Stimulated activated CD4-positive, alpha-beta T cell treated with anti-CD3 and anti-CD28 coated beads, TNF-alpha, amount 100 ng/mL, for 48 hours (primary cell): Measurements from ENCODE around the gene ARHGAP1.
A peak's percentile ranks its signal among the peaks of the same experiment; 100 is the strongest.

Experiments used
- DNase-seq, 3 donors: peaks; one replicate each; pipeline ENCODE4 v3.0.0-alpha.2; 2020; ENCODE audit warnings: low read depth in 3 of 3

ARHGAP1 gene

DNA sequence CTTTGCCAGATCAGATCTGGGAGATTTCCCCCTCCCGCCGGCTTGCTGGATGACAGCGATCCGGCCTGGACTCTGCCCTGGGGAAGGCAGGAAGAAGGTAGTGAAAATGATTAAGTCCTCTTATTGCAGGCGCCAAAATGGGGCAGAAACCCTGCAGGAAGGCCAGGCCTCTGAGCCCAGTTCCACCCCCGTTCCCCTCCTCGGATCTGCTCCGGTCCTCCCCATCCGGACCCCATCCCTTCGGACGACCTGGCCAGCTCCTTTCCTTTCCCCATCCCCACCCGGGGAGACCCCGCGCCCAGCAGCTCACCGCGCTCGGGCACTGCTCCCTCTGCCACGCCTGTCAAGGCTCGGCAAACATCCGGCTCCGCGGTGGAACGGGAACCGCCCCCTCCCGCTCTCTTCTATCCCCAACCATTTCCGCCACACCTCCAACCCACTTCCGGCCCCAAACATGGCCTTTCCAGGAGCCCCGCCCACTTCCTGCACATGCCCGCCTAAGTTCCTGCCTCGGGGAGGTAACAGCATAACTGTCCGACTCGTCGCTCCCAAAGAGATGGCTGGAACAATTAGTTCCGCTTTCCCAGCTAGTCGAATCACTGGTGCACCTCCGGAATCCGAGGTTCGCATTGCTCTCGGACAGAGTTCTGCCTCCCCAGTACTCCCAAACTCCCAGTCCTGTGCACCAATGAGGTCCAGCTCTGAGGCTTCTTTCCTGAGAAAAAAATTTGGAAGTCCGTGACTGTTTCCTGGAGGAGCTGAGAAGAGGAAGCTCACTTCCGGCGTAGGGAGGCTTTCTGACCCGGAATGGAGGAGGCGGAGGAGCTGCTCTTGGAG is at the start of gene ARHGAP1, which contains the start of gene ZNF408:
ARHGAP1 (minus strand) TSS at position 379 of the 837 bp plus-strand sequence. CDS start 4,512 bp downstream, outside the sequence.
ZNF408 (plus strand) TSS at position 791 of the 837 bp plus-strand sequence; CDS start at position 808, 17 bp downstream.
- DNase-seq = peak; percentile 99 to 100 (median 100)

DNA sequence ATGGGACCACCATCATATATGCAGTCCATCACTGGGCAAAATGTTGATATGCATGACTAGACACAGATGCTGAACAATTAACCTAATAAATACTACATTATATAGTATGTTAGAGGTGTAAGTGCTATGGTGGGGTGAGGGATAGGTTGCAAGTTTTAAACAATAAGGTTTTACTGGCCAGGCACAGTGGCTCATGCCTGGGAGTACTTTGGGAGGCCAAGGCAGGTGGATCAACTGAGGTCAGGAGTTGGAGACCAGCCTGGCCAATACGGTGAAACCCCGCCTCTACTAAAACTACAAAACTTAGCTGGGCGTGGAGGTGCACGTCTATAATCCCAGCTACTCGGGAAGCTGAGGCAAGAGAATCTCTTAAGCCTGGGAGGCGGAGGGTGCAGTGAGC is 46.7 kb upstream of the ARHGAP1 start:
- DNase-seq = no peak

DNA sequence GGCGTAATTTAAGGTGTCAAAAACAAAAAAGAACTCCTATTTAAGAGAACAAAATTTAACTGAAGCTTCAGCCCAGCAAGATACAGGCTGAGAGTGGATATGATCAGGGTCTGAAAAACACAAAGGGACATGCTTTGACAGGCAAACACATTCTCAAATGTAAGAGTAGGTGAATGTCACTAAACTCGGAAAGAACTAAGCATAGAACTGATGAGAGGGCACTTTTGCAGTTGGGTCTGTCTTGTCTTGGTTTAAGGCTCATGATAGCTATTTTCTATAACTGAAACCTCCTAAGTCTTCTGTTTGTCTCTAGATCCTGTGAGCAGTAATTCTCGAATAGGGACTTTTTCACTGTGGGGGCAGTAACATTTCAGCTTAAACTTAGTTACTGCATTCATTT is 45.6 kb upstream of the ARHGAP1 start:
- no peak for DNase-seq

DNA sequence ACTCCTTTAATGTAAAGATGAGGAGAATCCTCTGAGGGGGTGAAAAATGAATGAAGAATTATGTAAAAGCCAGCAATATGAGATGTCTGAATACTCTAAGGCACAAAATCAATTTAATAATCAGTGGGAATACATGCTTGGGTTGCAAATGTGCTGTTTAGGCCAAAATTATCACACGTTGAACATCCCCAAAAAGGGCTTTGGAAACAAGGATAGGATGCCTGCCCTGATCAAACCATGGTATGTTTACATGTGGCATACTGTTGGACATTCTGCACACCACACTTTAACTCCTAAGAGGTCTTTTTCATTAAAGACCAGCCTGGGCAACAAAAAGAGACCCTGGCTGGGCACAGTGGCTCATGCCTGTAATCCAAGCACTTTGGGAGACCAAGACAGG is 44.9 kb upstream of the ARHGAP1 start:
- no peak for DNase-seq

DNA sequence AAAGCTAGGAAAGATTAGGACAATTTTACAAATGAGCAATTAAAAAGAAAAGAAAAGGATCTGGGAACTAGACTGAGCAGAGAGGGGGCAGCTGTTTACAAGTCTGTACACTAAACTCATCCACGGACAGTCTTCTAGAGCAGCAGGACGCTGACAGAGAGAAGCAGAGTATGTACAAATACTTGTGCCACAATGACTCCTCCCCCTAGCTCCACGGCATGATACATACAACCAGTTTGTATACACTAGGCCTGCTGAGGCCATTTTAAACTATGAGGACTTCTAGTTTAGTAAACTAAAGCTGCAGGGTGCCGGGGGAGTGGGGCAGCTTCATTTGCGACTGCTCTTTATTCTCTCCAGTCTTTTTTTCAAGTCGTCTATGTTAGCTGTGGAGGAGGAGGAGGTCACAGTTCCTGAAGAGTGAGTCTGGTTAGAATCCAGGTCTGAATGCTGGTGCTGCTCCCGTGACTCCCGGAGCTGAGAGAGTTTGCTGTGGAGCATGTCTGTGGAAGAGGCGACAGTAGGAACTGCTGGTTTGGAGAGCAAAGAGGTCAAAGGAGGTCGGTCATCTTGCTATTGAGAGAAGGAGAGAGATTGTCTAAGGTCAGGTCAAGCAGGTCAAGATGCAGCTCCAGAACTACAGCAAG is 43.4 kb upstream of the ARHGAP1 start:
- no peak for DNase-seq

DNA sequence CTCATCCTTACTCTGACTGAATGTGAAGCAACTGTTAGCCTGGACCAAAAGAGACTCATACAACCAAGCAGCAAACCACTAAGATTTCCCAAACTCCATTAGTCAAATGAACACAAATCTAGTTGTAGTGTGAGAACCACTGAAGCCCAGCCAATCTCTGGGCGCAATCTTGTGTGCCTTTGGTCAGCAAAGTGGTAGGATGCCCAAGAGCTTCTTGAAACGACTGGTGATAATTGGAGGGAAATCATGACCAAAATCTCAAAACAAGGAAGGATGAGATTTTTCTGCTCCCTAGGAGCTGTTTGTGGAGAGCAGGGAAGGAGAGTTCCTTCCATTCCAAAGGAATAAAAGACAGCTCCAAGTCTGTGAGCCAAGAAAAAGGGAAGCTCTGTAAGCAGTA is 42.6 kb upstream of the ARHGAP1 start:
- no peak for DNase-seq

DNA sequence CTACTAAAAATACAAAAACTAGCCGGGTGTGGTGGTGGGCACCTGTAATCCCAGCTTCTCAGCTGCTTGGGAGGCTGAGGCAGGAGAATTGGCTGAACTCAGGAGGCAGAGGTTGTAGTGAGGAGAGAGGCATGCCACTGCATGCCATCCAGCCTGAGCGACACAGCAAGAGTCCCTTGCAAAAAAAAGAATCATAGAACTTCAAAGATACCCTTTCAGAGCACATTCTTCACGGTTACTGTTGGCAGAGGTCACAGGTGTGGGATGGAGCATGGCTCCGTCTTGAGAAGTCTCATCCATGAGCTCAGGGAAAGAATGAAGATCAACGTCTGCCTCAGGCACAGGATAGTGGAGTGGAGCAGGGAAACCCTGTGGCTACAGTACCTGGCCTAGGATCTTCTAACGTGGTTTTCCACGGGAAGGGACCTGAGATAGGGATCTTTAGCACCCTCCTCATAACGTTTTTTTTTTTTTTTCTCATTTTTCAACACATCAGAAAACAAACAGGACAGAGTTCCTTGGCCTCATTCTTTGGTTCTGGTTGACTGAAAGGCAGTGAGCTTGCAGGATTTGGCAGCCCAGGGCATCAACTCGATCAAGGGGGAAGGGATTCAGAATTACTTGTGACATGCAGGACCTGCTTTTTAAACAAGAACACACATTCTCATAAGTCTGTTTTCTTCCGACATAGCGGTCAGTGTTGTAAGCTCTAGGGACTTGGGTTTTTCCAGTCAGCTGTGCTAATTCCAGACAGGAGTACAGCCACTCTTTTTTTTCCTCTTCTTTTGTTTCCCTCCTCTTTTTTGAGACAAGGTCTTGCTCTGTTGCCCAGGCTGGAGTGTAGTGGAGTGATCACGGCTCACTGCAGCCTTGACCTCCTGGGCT is 41.4 kb upstream of the ARHGAP1 start:
- DNase-seq = no peak

DNA sequence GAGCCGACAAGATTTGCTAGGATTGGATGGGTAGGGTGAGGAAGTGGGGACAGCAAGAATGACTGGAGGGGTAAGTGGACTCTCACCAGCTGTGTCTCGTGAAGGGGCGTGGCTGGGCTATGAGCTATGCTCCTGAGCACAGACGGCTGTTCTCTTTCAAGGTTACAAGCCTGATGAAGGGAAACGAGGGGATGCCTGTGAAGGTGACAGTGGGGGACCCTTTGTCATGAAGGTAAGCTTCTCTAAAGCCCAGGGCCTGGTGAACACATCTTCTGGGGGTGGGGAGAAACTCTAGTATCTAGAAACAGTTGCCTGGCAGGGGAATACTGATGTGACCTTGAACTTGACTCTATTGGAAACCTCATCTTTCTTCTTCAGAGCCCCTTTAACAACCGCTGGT is 38.5 kb upstream of the ARHGAP1 start:
- DNase-seq = no peak

DNA sequence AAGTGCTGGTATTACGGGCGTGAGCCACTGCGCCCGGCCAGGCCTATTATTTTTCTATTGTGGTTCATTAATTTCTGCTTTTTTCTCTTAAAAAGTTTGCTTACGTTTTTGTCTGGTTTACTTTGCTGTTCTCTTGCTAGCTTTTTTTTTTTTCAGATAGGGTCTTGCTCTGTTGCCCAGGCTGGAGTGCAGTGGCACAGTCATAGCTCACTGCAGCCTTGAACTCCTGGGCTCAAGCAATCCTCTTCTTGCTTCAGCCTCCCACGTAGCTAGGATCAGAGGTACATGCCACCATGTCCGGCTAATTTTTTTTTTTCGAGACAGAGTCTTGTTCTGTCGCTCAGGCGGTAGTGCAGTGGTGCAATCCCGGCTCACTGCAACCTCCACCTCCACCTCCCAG is 37.3 kb upstream of the ARHGAP1 start:
- no peak for DNase-seq

DNA sequence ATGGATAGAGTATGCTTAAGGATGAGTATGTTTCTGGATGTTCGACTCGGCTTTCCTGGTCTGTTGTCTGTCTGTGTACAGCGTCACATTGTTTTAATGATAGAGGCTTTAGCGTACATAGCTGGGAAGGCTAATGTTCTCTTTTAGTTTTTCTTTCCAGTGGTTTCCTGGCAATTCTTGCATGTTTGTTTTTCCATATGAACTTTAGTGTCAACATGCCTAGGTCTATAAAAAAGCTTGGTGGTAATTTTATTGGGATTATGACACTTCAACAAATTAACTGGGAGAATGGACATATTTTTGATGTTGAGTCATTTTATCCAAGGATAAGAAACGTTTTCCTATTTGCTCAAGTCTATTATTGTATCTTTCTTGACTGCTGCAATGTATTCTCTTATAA is 36.2 kb upstream of the ARHGAP1 start:
- DNase-seq = no peak

DNA sequence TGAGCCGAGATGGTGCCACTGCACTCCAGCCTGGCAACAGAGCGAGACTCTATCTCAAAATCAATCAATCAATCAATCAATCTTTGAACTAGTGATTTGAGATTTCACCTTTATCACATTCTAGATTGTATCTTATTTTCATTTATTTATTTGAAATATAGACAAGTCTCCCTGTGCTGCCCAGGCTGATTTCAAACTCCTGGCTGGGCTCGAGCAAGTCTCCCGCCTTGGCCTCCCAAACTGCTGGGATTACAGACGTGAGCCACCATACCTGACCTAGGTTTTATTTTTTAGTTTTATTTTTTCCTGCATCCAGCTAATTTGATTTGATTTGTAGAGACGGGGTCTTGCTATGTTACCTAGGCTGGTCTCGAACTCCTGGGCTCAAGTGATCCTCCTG is 35.7 kb upstream of the ARHGAP1 start:
- DNase-seq = no peak

DNA sequence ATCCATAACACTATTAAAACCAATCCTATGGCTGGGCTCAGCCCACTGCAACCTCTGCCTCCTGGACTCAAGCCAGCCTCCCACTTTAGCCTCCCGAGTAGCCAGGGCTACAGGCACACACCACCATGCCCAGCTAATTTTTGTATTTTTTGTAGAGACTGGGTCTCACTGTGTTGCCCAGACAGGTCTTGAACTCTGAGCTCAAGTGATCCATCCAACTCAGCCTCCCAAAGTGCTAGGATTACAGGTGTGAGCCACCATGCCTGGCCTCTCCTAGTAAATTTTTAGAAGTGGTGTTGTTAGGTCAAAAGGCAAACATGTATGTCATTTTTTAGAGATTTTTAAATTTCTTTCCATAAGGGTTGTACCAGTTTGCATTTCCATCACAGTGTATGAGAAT is 32.8 kb upstream of the ARHGAP1 start:
- DNase-seq = no peak

DNA sequence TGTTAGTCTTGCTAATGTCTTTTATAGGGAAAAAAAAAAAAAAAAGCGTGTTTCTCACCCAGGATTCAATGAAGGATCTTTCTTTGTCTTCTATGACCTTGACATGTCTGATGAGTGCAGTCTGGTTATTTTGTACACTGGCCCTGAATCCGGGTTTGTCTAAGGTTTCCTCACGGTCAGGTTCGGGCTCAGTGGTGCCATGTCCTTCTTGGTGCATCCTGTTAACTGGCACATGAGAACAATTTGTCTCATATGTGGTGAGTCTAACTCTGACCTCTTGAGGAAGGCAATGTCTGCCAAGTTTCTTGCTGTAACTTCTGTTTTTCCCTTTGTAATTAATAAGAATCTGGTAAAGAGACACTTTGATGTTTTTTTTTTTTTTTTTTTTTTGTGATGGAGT is 31.1 kb upstream of the ARHGAP1 start:
- no peak for DNase-seq

DNA sequence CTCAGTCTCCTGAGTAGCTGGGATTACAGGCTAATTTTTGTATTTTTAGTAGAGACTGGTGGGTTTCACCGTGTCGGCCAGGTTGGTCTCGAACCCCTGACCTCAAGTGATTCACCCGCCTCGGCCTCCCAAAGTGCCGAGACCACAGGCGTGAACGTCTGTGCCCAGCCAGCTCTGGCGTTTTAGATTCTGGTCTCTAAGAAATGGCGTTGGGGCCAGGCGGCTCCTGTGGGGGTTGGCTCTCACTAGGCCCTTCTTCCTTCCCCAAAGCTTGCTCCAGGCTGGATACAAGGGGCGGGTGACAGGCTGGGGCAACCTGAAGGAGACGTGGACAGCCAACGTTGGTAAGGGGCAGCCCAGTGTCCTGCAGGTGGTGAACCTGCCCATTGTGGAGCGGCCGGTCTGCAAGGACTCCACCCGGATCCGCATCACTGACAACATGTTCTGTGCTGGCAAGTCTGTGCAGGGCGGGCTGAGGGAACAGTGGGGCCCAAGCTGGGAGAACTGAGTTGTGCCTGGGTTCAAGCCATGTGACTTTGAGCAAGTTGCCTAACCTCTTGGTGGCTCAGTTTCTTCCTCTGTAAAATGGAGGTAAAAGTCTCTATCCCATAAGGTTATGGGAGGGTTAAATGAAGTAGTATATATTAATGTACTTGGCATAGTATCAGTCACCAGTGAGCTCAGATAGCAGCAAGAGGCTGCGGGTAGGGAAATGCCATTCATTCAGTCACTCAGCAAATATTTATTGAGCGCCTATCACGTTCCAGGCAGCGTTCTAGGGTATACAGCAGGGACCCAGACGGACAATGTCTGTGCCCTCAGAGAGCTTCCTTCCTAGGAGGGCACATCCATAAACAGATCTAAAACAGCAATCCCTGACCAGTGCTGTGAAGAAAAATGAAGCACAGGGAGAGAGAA is 28.9 kb upstream of the ARHGAP1 start:
- DNase-seq = no peak

DNA sequence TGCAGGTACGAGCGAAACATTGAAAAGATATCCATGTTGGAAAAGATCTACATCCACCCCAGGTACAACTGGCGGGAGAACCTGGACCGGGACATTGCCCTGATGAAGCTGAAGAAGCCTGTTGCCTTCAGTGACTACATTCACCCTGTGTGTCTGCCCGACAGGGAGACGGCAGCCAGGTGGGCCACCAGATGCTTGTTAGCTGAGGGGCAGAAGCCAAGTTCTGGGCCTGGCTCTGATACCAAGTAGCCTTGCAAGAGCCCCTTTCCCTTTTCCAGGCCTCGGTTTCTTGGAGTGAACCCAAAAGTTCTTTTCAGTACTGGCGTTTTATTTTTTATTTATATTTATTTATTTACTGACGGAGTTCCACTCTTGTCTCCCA is 28.2 kb upstream of the ARHGAP1 start:
- no peak for DNase-seq

DNA sequence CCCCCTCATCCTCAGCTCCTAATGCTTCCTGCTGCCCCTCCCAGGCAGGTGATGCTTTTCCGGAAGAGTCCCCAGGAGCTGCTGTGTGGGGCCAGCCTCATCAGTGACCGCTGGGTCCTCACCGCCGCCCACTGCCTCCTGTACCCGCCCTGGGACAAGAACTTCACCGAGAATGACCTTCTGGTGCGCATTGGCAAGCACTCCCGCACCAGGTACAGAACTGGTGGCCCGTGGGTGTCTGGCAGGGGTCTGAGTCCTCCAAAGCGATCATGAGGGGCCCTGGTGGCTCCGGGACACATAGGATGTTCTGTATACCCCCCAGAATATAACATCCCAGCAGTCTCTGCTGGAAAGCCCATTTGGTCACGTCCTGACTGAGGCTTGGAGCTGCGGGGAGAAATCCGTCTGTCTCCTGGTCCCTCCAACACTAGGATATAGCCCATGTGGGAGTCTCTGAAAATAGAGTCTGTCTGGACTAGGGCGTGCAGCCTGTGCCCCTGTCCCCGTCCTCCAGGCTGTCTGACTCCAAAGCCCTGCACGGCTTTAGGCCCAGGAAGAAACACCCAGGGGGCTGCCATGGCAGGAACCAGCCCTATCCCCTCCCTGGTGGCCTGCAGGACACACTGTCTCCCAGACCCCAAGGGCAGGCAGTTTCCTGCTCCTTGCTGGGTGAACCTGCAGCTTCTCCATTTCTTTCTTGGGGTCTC is 27.7 kb upstream of the ARHGAP1 start:
- DNase-seq = no peak

DNA sequence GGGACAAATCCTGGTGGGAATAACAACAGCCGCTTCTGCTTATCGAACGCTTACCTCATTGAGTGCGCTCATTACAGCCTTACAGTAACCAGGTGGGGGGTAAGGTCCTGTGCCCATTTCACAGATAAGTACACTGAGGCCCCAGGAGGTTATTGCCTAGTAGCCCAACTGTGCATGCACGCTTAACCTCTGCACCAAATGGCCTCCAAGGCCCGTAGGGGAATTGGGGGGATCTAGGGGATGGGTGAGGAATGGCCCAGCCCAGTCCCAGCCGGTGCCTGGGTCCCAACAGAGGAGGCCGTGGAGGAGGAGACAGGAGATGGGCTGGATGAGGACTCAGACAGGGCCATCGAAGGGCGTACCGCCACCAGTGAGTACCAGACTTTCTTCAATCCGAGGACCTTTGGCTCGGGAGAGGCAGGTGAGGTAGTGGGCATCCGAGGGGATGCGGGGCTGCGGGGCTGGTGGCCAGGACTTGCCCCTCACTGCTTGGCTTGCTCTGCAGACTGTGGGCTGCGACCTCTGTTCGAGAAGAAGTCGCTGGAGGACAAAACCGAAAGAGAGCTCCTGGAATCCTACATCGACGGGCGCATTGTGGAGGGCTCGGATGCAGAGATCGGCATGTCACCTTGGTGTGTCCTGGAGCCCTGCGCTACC is 25.9 kb upstream of the ARHGAP1 start:
- DNase-seq = no peak

DNA sequence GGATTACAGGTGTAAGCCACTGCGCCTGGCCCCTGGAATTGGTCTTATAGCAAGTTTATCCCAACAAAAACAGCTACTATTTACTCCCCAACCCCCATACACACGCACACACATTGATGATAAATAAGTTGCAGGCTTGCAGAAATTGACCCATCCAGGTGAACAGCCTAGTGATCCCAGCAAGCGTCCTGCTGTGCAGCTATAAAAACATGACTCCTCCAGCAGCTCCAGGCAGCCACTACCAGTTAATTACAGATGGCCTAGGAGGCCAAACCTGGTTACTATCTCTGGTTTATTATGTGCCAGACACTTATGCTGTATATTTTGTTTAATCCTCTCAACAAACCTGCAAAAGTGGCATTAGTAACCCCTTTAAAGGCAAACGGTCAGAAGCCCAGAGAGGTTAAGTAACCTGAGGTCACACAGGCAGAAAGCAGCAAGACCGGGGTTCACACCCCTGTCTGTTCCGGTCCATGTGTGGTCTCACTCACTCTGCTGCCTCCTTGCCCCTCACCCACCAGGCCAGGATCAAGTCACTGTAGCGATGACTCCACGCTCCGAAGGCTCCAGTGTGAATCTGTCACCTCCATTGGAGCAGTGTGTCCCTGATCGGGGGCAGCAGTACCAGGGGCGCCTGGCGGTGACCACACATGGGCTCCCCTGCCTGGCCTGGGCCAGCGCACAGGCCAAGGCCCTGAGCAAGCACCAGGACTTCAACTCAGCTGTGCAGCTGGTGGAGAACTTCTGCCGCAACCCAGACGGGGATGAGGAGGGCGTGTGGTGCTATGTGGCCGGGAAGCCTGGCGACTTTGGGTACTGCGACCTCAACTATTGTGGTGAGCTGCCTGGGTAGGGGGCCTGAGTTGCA is 25.2 kb upstream of the ARHGAP1 start:
- DNase-seq = no peak

DNA sequence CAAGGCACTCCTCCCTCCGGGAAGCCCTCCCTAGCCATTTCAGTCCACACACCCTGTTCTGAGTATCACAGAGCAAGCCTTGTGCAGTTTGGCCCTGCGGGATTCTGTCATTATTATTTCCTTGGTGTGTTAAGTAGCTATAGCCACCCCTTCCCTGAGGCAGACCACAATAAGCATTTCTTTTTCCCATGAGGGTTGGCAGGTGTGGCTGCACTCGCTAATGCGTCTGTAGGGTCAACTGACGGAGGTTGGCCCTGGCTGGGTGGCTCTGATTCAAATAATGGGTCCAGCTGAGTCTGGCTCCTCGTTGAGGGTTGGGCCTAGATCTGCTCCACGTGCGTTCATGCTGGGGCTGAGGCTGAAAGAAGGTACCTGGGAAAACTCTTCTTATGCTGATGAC is 23.7 kb upstream of the ARHGAP1 start:
- DNase-seq = no peak
